HG03460 (cell line): ENCODE data around the gene SMIM30.
"Not testable (repeated sequence)": the region's sequence is repeated elsewhere in the genome, so short reads cannot be mapped to it uniquely, and the experiment has no call there.

ENCODE experiments used
- ATAC-seq: cut with Tn5 transposase; IDR thresholded peaks from one replicate; pipeline ENCODE4 v1.9.1; 2021; ENCODE audit not compliant: unreplicated experiment

SMIM30 gene, protein sequence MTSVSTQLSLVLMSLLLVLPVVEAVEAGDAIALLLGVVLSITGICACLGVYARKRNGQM

DNA sequence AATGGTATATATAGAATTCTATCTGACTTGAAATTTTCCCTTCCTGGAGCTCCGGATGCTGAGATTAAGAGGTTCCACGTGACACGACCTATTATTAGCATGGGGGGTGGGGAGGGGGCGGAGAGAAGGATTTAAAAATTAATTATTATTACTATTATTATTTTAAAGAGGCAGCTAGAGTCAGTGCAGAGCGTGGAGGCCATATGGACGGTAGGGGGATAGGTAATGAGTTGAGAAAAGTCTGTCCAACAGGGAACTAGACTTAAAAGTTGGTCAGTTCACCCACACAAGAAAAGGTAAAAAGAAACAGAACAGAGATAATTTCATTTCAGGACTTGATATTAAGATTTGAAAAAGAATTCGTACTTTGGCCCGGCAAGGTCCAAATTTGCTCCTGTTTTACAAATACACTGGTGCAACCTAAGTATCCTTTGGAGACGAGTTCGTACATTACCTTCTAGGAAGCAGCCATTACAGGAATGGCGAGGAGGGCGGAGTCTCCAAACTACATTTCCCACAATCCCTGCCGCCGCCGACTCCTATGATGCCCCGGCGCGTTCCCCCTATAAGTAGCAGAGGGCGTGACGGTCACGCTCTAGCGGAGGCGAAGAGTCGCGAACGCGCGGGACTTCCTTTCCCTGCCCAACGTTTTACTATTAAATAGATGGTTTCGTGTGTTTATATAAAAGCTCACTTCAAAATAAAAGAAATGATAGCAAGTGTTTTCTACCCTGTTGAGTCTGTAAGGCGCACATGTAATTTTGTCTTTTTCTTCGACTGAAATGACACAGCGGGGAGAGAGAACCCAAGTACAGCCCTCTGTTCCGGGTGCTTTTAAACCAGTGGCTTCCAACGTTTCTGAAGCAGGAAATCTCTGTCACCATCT lies at the start of gene SMIM30:
Gene SMIM30 (minus strand): TSS at position 481 of the 886 bp plus-strand sequence. CDS start 976 bp downstream, outside the sequence.
- ATAC-seq: peak; percentile 100

DNA sequence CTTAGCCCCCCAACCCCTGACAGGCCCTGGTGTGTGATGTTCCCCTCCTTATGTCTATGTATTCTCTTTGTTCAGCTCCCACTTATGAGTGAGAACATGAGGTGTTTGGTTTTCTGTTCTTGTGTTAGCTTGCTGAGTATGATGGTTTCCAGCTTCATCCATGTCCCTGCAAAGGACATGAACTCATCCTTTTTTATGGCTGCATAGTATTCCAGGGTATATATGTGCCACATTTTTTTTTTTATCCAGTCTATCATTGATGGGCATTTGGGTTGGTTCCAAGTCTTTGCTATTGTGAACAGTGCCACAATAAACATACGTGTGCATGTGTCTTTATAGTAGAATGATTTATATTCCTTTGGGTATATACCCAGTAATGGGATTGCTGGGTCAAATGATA lies 47.8 kb upstream of the SMIM30 start:
- ATAC-seq: not testable (repeated sequence)

DNA sequence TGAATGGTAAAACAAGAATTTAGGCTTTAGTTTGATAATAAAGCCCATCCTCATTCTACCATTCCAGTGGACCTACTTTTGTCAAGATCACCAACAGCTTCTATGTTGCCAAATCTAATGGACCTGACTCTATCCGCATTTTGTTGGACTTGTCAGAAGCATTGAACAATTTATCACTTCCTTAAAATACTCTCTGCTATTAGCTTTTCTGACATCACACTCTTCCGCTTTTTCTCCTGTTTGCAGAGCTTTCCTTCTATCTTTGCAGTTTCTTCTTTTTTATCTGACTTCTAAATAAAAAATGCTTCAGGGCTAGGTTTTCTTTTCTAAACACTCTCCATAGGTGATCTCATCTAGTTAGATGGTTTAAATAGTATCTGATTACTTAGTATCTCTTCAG lies 42.7 kb upstream of the SMIM30 start:
- no peak for ATAC-seq

DNA sequence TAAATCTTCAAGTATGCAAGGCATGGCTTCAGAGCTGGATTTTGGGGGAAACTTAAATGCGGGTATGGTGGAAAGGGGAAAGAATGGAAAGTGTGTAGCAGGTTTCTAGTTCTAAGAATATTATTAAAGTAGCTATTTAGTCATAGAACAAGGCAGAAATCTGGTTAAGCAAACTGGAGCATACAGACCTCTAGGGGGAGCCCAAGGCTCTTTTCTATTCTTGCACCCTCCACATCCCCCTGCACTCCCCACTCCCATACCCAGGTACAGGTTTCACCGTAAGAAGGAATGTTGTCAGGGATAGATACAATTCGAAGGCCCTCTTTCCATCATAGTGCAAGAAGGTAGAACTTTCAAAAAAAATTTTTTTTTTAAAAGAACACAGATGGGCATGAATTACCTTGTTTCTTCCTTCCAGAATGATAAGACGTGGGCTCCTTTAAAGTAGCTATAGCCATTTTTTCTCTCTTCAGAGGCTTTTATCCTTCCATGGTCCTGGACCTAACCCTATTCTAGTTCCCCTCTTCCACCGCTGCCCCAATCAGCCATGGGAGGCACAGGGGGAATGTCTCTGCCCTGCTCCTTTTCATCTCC lies 41.5 kb upstream of the SMIM30 start:
- ATAC-seq: peak; percentile 77

DNA sequence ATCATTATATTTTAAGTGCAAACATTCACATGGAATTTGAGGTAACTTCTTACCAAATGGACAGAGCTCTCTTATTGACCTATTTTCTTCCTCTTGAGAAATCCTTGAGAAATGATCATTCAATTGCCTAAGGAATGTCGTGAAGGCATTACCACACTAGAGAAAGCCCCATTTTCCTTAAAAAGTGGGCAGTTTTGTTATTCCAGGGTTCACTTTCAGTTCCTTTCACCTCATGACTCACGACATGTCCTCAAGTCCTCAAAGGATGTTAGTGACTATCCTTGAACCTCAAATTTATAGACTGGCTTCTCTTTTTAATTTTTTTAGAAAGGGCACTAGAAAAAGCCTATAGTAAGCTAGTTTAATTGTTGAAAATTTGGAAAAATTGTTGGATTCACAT lies 40.4 kb upstream of the SMIM30 start:
- no peak for ATAC-seq

DNA sequence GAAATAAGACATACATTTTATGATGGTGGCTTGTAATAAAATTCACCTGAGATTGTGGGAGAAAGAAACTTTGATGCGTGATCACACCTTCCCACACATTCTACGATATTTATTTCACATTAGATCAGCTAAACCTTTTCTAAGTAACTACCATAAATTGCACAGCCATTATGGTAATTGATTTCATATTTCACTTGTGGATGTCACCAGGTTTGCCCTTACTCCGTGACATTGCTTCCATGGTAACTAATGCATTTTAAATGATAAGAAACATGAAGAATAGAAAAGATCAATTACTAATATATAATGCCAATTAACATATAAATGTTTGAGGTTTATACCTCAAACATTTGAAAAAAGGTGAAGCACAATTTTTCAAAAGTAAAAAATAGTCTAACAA lies 35.8 kb upstream of the SMIM30 start:
- ATAC-seq: no peak

DNA sequence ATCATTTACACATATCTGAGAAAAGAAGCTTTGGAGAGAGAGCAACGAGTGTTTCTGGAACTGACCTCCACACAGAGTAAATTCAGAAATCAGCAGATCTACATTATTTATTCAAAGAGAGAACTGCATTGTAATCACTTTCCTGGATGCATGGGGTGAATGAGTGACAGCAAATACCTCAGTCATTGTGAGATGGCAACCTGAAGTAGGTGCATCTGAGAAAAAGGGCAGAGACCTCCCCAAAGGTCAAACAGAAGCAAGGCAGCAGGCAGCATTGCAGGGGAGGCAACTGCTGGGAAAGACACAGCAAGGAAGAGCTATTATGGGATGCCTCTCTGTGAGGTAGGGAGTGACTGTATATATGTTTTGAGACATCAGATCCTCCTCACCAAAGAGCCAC lies 26.5 kb upstream of the SMIM30 start:
- no peak for ATAC-seq

DNA sequence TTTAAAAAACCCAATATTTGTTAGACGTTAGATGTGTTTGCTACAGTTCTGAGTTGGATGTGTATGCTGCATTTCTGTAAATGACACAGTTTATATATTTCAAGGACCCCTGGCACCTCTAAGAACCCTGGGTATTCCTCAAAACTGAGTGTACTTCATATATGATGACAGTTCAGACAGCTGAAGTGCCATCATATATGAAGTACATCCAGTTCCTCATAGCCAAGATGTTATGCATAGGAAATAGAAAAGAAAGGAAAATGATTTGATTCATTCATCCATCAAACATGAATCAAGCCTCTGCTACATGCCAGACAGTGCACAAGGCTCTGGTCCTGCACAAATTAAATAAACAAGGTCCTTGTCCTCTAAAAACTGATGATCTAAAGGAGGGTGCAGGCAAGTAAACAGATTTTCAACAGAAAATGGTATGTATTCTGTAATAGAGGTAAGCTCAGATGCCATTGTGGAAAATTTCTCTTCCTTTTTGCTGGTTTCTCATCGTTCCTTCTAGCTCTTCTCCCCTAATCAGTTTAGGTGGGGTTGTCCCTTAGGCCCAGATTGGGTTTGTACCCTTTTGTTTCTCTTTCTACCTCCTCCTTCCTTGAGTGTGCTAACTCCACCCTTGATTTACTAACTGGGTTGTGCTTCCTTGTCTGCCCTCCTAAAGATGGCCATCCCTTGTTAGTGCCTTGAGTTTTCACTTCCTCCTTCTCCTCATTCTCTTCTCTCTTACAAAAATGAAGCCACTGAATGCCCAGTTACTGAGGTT lies 25.3 kb upstream of the SMIM30 start:
- ATAC-seq: peak; percentile 49

DNA sequence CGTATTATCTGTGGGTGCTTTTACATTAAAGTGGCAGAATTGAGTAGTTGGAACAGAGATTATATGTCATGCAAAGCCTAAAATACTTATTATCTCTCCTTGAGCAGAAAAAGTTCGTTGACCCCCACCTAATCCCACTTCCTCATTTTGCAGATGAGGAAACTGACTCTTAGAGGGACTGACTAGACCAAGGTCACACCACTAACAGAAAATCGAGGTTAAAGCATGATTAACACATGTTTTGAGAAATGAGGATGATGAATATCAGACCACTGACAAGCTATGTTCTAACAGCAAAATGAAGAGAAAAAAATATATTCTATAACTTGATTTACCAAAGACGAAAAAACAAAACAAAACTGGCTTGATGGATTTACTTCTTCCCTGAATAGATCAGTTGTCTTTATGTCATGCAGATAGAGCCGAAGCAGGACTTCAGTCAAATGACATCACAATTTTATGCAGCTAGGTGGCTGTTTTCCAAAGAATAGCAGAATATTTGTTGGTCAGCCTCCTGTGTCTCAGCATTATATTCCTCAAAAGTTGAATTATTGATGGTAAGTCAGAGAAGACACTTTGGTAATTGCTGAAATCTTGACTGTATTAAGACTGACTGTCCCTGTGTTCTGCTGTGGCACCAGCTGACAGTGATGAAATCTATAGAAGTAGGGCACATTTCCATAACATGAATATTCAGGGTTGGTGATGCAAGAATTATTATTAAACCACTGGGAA lies 24.2 kb upstream of the SMIM30 start:
- ATAC-seq: peak; percentile 69

DNA sequence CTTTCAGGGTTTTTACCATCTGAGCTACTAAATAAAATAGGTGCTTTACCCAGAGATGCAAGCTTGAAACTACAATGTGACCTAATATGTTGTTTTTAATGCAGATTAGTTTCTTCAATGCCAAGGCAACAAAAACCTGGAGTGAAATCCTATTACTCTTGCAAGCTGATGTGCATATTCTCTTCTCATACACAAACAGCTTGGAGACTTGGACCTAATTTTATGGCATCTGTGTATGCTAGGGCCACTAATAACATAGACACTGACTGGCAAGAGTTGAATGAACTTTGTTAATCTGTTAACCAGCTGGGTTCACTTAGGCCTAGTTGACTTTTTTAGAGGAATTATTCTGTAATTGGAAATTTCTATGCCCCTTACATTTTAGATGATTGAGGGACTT lies 23.4 kb upstream of the SMIM30 start:
- ATAC-seq: no peak

DNA sequence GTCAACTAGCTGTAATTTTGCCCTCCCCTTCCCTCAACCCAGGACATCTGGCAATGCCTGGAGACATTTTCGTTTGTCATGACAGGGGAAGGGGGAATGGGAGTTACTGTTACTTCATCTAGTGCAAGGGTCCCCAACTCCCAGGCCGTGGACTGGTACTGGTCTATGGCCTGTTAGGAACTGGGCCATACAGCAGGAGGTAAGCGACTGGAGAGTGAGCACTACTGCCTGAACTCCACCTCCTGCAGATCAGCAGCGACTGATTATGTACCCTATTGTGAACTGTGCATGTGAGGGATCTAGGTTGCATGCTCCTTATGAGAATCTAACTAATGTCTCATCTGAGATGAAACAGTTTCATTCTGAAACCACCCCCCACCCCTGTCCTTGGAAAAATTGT lies 22.6 kb upstream of the SMIM30 start:
- ATAC-seq: no peak

DNA sequence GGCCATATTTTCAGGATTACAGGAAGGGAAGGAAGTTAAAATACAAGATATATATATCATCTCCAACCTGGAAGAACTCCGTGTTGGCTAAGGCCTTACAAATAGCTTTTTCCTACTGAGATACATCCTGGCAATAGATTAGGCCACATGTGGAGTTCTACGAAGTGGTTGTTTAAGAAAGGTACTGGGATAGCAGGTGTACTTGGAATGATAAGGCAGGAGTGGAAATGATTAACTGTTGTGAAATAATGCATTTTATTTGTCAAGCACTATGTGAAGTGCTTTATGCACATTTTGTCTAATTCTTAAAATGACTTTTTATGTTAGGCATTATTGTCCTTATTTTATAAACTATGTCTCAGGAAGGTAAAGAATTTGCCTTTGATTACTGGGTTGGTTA lies 18.9 kb upstream of the SMIM30 start:
- ATAC-seq: no peak

DNA sequence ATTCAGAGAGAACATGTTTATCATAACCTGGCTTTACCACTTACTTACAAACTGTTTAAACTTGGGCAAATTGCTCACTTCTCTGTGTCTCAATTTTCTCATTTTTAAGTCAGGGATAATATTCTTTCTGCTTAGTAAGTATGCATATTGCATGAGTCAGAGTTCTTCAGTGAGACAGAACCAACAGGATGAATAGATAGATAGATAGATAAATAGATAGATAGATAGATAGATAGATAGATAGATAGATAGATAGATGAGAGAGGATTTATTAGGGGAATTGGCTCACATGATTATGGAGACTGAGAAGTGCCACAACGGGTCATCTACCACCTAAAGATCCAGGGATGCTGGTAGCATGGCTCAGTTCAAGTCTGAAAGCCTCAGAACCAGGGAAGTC lies 15.7 kb upstream of the SMIM30 start:
- ATAC-seq: no peak

DNA sequence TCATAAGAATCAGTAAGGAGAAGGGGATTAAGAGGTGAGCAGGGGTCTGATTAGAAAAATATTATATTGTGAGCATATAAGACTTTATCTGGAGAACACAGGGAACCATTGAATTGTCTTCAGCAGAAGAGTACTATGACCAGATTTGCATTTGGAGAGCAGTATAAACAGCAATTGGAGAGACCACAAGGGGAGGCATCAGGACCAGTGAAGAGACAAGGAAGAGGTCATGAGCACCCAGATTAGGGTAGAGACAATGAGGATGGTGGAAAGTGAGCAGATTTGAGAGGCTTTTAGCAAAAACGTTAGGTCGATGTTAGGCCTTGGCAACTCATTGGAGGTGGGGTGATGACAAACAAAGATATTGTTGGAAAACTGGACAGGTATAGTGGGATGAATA lies 13.0 kb upstream of the SMIM30 start:
- ATAC-seq: no peak

DNA sequence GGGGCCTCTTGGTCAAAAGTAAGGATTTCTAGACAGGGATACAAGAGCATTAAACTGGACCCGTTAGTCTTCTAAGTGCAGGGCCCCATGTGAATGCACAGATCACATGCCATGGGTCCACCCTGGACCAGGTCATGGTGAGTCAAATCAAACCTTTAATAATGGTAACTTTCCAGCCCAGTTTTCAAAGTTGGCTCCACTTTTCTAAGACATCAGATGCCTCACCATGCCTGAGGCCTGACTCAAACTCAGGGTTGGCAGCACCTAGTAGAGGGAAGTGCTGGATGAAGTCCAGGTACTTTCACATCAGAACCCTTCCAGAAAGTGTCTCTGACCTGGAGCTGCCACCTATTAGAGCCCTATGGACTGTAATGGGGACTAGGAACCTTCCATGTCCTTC lies 9.7 kb upstream of the SMIM30 start:
- ATAC-seq: no peak

DNA sequence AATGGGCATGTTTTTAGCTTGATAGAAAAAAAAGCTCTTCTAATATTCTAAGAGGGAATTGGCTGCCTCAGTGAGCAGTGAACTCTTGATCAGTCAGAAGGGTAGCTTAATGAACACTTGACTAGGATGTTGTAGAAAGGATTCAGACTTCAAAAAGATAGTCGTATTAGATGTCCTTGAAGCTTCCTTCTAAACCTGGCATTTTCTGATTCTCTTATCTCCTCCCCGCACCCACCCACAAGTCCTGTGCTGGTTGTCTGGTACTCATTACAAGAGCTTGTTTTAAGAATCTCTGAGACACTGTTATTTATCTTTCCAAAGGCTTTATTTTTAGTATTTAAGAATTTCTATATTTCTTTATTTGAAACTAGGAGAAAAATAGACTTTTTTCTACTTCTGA lies 7.4 kb upstream of the SMIM30 start:
- ATAC-seq: no peak

DNA sequence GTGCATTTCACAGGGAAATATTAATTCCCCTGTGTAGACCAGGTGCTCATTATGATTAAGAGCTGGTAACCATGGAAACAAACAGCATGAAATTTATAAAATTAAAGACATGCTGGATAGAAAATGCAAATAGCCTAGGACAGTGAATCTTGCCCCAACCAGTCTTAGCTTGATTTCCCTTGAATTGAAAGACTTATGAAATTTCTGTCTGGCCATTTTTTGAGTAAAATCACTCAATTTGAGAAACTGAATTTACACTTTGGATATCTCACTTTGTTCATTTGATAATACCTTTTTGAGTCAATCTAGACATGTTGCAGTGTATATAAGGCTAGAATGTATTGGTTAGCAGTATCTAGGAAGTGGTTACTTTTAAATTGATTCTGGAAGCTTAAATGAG lies 4.4 kb upstream of the SMIM30 start:
- no peak for ATAC-seq

DNA sequence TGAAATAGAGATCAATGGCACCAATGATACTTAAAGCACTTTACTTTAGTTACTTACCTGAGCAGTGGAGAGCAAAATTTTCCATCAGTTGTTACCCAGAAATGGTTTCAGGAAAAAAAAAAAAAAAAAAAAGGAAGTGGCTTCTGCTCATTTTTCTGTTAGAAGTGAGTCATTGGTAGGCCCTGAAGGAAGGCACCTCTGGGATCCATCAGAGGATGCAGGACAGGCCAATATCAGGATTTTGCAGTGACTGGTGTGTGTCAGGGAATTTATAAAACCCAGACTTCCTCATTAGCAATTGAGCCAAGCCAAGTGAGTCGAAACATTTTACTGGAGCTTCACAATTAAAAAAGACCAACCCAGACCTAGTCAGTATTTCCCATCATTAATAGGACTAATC lies 2.3 kb upstream of the SMIM30 start:
- ATAC-seq: no peak

DNA sequence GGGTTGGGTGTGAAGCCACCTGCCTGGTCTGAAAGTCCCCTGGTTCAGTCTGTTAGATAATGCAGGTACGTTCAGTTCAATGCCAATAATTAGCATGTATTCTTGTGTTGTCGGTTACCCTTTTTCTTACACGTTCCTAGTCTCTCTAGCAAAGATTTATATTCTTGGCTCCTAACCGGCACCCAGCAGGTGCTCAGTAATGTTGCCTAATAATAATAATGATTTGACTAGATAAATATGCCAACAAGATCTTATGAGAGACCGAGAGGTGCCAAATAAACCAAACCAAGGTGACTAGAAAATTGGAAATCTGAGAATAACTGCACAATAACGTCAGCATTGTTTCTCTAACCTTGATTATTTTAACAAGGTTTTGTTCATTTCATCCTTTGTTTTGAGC lies 1.1 kb upstream of the SMIM30 start:
- no peak for ATAC-seq

DNA sequence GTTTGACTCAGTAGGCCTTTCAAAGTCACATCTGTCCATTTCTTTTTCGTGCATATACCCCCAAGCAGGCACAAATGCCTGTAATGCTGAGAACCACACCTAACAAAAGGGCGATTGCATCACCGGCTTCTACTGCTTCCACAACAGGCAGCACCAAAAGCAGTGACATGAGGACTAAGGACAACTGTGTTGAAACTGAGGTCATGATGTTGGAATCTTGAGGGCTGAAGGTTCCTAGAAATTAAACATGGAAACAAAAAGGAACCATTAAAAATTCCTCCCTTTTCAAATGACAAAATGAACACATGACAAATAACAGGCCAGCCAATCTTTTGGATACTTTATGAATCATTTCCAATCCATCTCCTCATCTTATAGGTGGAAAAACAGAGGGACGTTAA lies 980 bp downstream of the SMIM30 start:
- not testable (repeated sequence) for ATAC-seq

DNA sequence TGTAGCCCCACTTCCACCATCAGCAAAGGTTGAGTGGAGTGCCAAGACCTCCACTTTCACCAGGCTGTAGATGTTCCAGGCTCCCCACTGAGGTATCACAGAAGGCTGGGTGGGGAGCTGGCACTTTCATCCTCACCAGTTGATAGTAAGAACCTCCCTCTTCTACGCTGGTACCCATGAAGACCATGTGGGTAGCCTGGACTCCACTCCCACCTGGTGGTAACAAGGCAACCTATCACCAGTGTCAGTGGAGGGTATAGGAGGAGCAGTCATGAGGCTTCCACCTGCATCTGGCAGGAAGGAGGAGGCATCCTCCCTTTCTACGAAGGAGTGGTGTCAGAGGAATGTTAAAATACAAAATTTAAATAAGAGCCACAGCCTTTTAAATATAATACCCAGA lies 4.4 kb downstream of the SMIM30 start:
- ATAC-seq: no peak
